GM10266 (cell line): Measurements from ENCODE around the gene ADCY9.

ENCODE experiments used
- DNase-seq: peaks from one replicate; pipeline ENCODE4 v3.0.0; 2012; ENCODE audit errors: extremely low spot score
- CTCF ChIP-seq: IDR thresholded peaks from 2 replicates; pipeline ENCODE4 v1.5.1; 2012; ENCODE audit warnings: mild to moderate bottlenecking, low read depth; ENCODE audit not compliant: control insufficient read depth, insufficient read depth; ENCODE audit errors: missing control alignments

ADCY9 gene

GRCh38 chr16:4101421-4102219 is 14.6 kb downstream of the ADCY9 start:
- no peak for DNase-seq
- TF ChIP-seq CTCF = no peak

- DNase-seq = no peak
- TF ChIP-seq CTCF = no peak
These were observed 17.7 kb downstream of the ADCY9 start for GRCh38 chr16:4098501-4098900.

GRCh38 chr16:4097826-4098240 is 18.4 kb downstream of the ADCY9 start:
- TF ChIP-seq CTCF = no peak

GRCh38 chr16:4096509-4096908 is 19.7 kb downstream of the ADCY9 start:
- no peak for TF ChIP-seq CTCF
- no peak for DNase-seq

More at GRCh38 chr16:4097826-4098240, 18.4 kb downstream of the ADCY9 start:
- DNase-seq = no peak

- DNase-seq = no peak
- TF ChIP-seq CTCF = no peak
These were observed 22.0 kb downstream of the ADCY9 start for GRCh38 chr16:4094127-4094773.

- no peak for TF ChIP-seq CTCF
- DNase-seq = no peak
These were observed 22.6 kb downstream of the ADCY9 start for GRCh38 chr16:4093495-4094126.
